ENCODE results near the gene NR2F1-AS1. TPM values are rescaled to one million over a fixed set of nuclear protein-coding genes. Genes with fewer than 3 reads are reported as not detected.
A peak's percentile ranks its signal among the peaks of the same experiment; 100 is the strongest.

NR2F1-AS1 gene
- total and polyA plus RNA-seq, 2 experiments from 2014 or later: 0.59 to 4.5 TPM

DNA sequence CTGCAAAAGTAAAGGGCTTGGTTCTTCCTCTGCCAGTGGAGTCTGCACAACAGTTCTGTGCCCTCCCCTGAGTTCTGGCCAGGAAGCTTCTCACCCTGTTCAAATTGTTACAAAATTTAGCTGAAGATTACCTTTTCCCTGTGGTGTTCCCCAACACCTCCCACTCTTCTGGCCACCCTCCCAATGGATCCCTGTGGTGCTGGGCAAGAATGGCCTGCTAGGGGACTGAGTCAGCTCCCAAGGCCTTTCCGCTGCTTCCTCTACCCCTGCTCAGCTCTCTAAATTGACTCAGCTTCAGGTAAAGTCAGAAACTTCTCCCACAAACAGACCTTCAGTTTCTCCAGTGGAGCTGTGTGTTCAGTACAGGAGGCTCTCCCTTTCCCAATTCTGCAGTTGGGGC lies 186.0 kb downstream of the NR2F1-AS1 start:
- no peak overlapping the region for H3K4me3 Mint-ChIP-seq
- Histone ChIP-seq H4K20me1 (replicated peaks; ENCODE audit: insufficient read depth) (no peaks in the 10 kb centered on the region), H3K27ac (ENCODE audit: low read depth) (no peak overlapping the region), H2AFZ (0 out of 2 replicates have a peak overlapping the region, but pooled peaks have one; percentile 32), H3K4me1 (ENCODE audit: insufficient read depth) (no peaks in the 10 kb centered on the region), H3K79me2 (replicated peaks; ENCODE audit: insufficient read depth) (no peaks in the 10 kb centered on the region), H3K9me2 (ENCODE audit: insufficient read depth) (peaks cover 10% of the 10 kb centered on the region), H3K27me3 (ENCODE audit: insufficient read depth) (no peaks in the 10 kb centered on the region), H3F3A (replicated peaks; ENCODE audit: low read depth) (no peaks in the 10 kb centered on the region), H3K4me2 (no peak overlapping the region), H3K36me3 (ENCODE audit: insufficient read depth) (no peaks in the 10 kb centered on the region), H3K4me3 (no peak overlapping the region)
- H3K27ac Mint-ChIP-seq: no peak overlapping the region
- peaks cover 5% of the 10 kb centered on the region; the same call in 2 of the 3 replicates for H3K36me3 Mint-ChIP-seq (ENCODE audit: low read depth)
- peaks cover 5% of the 10 kb centered on the region for H3K27me3 Mint-ChIP-seq (ENCODE audit: insufficient read depth, low read depth, poor library complexity)
- no peak for TF ChIP-seq CTCF (conservative IDR thresholded peaks at IDR 0.05; ENCODE audit: low read depth in 2 of 2)
- no peak for TF ChIP-seq EZH2 (IDR thresholded peaks at IDR 0.05; ENCODE audit: low read depth, unreplicated experiment)
- no peak for TF ChIP-seq POLR2AphosphoS5 (IDR thresholded peaks at IDR 0.05; ENCODE audit: low read depth)
- no peak for TF ChIP-seq ETS1 (IDR thresholded peaks at IDR 0.05)
- TF ChIP-seq, protein P1, sequence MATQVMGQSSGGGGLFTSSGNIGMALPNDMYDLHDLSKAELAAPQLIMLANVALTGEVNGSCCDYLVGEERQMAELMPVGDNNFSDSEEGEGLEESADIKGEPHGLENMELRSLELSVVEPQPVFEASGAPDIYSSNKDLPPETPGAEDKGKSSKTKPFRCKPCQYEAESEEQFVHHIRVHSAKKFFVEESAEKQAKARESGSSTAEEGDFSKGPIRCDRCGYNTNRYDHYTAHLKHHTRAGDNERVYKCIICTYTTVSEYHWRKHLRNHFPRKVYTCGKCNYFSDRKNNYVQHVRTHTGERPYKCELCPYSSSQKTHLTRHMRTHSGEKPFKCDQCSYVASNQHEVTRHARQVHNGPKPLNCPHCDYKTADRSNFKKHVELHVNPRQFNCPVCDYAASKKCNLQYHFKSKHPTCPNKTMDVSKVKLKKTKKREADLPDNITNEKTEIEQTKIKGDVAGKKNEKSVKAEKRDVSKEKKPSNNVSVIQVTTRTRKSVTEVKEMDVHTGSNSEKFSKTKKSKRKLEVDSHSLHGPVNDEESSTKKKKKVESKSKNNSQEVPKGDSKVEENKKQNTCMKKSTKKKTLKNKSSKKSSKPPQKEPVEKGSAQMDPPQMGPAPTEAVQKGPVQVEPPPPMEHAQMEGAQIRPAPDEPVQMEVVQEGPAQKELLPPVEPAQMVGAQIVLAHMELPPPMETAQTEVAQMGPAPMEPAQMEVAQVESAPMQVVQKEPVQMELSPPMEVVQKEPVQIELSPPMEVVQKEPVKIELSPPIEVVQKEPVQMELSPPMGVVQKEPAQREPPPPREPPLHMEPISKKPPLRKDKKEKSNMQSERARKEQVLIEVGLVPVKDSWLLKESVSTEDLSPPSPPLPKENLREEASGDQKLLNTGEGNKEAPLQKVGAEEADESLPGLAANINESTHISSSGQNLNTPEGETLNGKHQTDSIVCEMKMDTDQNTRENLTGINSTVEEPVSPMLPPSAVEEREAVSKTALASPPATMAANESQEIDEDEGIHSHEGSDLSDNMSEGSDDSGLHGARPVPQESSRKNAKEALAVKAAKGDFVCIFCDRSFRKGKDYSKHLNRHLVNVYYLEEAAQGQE (IDR thresholded peaks at IDR 0.05; ENCODE audit: unreplicated experiment): no peak
- TF ChIP-seq ZNF114 (CRISPR knock-in tag; IDR thresholded peaks at IDR 0.05): no peak
- TF ChIP-seq, protein P2, sequence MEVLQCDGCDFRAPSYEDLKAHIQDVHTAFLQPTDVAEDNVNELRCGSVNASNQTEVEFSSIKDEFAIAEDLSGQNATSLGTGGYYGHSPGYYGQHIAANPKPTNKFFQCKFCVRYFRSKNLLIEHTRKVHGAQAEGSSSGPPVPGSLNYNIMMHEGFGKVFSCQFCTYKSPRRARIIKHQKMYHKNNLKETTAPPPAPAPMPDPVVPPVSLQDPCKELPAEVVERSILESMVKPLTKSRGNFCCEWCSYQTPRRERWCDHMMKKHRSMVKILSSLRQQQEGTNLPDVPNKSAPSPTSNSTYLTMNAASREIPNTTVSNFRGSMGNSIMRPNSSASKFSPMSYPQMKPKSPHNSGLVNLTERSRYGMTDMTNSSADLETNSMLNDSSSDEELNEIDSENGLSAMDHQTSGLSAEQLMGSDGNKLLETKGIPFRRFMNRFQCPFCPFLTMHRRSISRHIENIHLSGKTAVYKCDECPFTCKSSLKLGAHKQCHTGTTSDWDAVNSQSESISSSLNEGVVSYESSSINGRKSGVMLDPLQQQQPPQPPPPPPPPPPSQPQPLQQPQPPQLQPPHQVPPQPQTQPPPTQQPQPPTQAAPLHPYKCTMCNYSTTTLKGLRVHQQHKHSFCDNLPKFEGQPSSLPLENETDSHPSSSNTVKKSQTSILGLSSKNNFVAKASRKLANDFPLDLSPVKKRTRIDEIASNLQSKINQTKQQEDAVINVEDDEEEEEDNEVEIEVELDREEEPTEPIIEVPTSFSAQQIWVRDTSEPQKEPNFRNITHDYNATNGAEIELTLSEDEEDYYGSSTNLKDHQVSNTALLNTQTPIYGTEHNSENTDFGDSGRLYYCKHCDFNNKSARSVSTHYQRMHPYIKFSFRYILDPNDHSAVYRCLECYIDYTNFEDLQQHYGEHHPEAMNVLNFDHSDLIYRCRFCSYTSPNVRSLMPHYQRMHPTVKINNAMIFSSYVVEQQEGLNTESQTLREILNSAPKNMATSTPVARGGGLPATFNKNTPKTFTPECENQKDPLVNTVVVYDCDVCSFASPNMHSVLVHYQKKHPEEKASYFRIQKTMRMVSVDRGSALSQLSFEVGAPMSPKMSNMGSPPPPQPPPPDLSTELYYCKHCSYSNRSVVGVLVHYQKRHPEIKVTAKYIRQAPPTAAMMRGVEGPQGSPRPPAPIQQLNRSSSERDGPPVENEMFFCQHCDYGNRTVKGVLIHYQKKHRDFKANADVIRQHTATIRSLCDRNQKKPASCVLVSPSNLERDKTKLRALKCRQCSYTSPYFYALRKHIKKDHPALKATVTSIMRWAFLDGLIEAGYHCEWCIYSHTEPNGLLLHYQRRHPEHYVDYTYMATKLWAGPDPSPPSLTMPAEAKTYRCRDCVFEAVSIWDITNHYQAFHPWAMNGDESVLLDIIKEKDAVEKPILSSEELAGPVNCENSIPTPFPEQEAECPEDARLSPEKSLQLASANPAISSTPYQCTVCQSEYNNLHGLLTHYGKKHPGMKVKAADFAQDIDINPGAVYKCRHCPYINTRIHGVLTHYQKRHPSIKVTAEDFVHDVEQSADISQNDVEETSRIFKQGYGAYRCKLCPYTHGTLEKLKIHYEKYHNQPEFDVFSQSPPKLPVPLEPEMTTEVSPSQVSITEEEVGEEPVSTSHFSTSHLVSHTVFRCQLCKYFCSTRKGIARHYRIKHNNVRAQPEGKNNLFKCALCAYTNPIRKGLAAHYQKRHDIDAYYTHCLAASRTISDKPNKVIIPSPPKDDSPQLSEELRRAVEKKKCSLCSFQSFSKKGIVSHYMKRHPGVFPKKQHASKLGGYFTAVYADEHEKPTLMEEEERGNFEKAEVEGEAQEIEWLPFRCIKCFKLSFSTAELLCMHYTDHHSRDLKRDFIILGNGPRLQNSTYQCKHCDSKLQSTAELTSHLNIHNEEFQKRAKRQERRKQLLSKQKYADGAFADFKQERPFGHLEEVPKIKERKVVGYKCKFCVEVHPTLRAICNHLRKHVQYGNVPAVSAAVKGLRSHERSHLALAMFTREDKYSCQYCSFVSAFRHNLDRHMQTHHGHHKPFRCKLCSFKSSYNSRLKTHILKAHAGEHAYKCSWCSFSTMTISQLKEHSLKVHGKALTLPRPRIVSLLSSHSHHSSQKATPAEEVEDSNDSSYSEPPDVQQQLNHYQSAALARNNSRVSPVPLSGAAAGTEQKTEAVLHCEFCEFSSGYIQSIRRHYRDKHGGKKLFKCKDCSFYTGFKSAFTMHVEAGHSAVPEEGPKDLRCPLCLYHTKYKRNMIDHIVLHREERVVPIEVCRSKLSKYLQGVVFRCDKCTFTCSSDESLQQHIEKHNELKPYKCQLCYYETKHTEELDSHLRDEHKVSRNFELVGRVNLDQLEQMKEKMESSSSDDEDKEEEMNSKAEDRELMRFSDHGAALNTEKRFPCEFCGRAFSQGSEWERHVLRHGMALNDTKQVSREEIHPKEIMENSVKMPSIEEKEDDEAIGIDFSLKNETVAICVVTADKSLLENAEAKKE (CRISPR knock-in tag; IDR thresholded peaks at IDR 0.05): no peak
- no peak for TF ChIP-seq NANOG (IDR thresholded peaks at IDR 0.05; ENCODE audit: borderline replicate concordance)
- no peak for TF ChIP-seq CREB1 (CRISPR knock-in tag; IDR thresholded peaks at IDR 0.05; ENCODE audit: low read depth)
- TF ChIP-seq JUNB (IDR thresholded peaks at IDR 0.05; ENCODE audit: unreplicated experiment): no peak
- TF ChIP-seq ZNF331 (CRISPR knock-in tag; IDR thresholded peaks at IDR 0.05; ENCODE audit: low read depth): no peak
- TF ChIP-seq STAT1 (IDR thresholded peaks at IDR 0.05; ENCODE audit: unreplicated experiment): no peak
- TF ChIP-seq EZH2phosphoT487 (IDR thresholded peaks at IDR 0.05; ENCODE audit: unreplicated experiment): no peak
- H3K4me1 Mint-ChIP-seq: no peaks in the 10 kb centered on the region
- ATAC-seq: no peak
- no peak for DNase-seq (ENCODE audit: low spot score)
- H3K9me3 Mint-ChIP-seq: peaks cover 11% of the 10 kb centered on the region; the same call in 2 of the 3 replicates
